Osteocyte (in vitro differentiated cells): ENCODE results near the gene ACVR2A. TPM values are rescaled to one million over a fixed set of nuclear protein-coding genes. Genes with fewer than 3 reads are reported as not detected.

ENCODE experiments used
- DNase-seq: peaks from one replicate; pipeline ENCODE4 v3.0.0; 2021; ENCODE audit warnings: mixed read lengths; ENCODE audit not compliant: unreplicated experiment; ENCODE audit errors: extremely low spot score
- H3K27ac Mint-ChIP-seq: one replicate; pipeline ENCODE4 v1.8.0; 2021; ENCODE audit warnings: mild to moderate bottlenecking, mixed read lengths; ENCODE audit not compliant: unreplicated experiment
- H3K27me3 Mint-ChIP-seq: one replicate; pipeline ENCODE4 v1.8.0; 2021; ENCODE audit warnings: mixed read lengths; ENCODE audit not compliant: unreplicated experiment
- H3K36me3 Mint-ChIP-seq: one replicate; pipeline ENCODE4 v1.8.0; 2021; ENCODE audit warnings: mixed read lengths; ENCODE audit not compliant: unreplicated experiment
- H3K4me1 Mint-ChIP-seq: one replicate; pipeline ENCODE4 v1.8.0; 2021; ENCODE audit warnings: mixed read lengths; ENCODE audit not compliant: unreplicated experiment
- H3K4me3 Mint-ChIP-seq: one replicate; pipeline ENCODE4 v1.8.0; 2021; ENCODE audit warnings: mild to moderate bottlenecking, moderate library complexity, mixed read lengths; ENCODE audit not compliant: unreplicated experiment
- H3K9me3 Mint-ChIP-seq: one replicate; pipeline ENCODE4 v1.8.0; 2021; ENCODE audit warnings: mixed read lengths; ENCODE audit not compliant: unreplicated experiment
- total RNA-seq: library from RNA; stranded (reverse); gene quantifications from 2 replicates; pipeline ENCODE4 v1.2.1, GENCODE V29; 2021
- TF ChIP-seq, protein P1 (sequence below): fragments of 200-600 bp; sonication (generic); IDR thresholded peaks from 2 replicates; pipeline ENCODE4 v1.5.0; 2021; ENCODE audit warnings: antibody characterized with exemption, mild to moderate bottlenecking, moderate library complexity

Gene ACVR2A
- total RNA-seq, 1 donor from 2014 or later: 12.5 TPM

DNA sequence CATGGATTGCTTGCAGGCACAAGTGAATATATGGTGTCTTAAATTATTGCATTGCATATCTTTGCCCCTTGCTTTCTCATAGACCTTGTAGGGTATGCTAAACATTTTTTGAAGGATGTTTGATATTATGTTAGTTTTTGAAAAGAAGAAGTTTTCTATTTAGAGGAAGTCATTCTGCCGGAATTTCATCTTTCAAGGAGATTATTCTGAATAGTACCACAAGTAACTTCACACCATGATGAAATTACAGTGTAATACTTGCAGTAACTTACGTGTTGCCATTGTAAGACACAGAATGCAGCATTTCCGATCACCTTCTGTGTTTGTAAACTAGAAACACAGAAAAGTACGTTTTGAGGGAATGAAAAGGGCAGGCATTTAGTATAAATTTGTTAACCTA is 71.9 kb downstream of the ACVR2A start:
- Mint-ChIP-seq H3K9me3 (no peaks in the 10 kb centered on the region), H3K4me3 (no peak overlapping the region), H3K4me1 (no peaks in the 10 kb centered on the region), H3K36me3 (peaks cover 16% of the 10 kb centered on the region), H3K27me3 (no peaks in the 10 kb centered on the region), H3K27ac (no peak overlapping the region)
- DNase-seq: no peak
- TF ChIP-seq, protein P1, sequence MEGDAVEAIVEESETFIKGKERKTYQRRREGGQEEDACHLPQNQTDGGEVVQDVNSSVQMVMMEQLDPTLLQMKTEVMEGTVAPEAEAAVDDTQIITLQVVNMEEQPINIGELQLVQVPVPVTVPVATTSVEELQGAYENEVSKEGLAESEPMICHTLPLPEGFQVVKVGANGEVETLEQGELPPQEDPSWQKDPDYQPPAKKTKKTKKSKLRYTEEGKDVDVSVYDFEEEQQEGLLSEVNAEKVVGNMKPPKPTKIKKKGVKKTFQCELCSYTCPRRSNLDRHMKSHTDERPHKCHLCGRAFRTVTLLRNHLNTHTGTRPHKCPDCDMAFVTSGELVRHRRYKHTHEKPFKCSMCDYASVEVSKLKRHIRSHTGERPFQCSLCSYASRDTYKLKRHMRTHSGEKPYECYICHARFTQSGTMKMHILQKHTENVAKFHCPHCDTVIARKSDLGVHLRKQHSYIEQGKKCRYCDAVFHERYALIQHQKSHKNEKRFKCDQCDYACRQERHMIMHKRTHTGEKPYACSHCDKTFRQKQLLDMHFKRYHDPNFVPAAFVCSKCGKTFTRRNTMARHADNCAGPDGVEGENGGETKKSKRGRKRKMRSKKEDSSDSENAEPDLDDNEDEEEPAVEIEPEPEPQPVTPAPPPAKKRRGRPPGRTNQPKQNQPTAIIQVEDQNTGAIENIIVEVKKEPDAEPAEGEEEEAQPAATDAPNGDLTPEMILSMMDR: no peak

DNA sequence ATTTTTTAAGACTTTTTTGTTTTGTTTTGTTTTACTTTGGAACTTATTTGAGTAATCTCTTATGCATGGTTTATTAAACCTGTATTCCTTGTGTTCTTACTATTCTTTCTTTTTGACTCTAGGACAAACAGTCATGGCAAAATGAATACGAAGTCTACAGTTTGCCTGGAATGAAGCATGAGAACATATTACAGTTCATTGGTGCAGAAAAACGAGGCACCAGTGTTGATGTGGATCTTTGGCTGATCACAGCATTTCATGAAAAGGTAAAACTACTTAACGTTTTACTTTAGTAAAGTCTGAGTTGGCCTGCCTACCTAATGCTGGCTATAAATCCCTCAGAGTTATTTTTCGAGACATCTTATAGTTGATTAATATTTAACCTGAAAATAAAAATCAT is 72.3 kb downstream of the ACVR2A start:
- Mint-ChIP-seq H3K9me3 (no peaks in the 10 kb centered on the region), H3K36me3 (peaks cover 16% of the 10 kb centered on the region), H3K4me1 (no peaks in the 10 kb centered on the region), H3K27ac (no peak overlapping the region), H3K4me3 (no peak overlapping the region), H3K27me3 (no peaks in the 10 kb centered on the region)
- TF ChIP-seq, protein P1: no peak
- no peak for DNase-seq

DNA sequence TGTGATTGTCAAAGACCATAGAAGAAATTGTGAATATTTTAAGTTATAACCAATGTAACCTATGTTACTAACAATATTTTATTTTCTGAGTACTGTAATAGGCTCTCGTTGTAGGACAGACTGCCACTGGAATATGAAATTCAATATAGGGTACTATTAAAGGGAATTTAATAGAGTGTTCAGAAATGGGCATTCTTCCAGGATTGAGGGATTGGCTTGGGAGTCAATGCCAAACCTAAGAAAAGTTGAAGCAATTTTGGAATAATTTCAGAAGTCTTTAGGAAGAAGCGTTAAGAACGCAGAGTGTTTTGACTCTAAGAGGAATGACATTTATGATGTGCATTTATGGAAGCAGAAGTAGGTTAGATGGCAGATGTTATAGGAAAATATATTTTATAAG is 79.0 kb downstream of the ACVR2A start:
- TF ChIP-seq, protein P1: no peak
- Mint-ChIP-seq H3K27ac (no peak overlapping the region), H3K4me1 (peaks cover 2% of the 10 kb centered on the region), H3K36me3 (peaks cover 23% of the 10 kb centered on the region), H3K27me3 (no peaks in the 10 kb centered on the region), H3K4me3 (no peak overlapping the region), H3K9me3 (no peaks in the 10 kb centered on the region)
- no peak for DNase-seq

DNA sequence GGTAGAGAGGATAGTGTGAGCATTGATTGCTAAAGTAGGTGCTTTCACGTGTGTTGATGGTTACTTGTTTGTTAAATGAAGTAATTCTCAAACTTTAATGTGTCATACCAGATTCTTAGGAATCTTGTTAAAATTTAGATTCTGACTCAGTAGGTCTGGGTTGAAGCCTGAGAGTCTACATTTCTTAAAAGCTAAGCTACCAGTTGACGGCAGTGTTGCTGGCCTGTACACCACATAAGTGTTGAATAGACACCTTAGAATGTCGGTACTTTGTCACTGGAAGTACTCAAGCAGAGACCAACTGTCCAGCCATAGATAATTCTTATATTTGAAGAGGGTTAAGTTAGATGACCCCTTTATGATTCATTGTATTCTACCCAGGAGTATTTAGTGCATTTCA is 79.8 kb downstream of the ACVR2A start:
- DNase-seq: no peak
- Mint-ChIP-seq H3K27me3 (no peaks in the 10 kb centered on the region), H3K27ac (no peak overlapping the region), H3K4me3 (no peak overlapping the region), H3K4me1 (peaks cover 2% of the 10 kb centered on the region), H3K36me3 (peaks cover 21% of the 10 kb centered on the region), H3K9me3 (no peaks in the 10 kb centered on the region)
- TF ChIP-seq, protein P1: no peak

- TF ChIP-seq, protein P1: no peak
- Mint-ChIP-seq H3K27me3 (no peaks in the 10 kb centered on the region), H3K27ac (no peak overlapping the region), H3K4me1 (peaks cover 2% of the 10 kb centered on the region), H3K9me3 (no peaks in the 10 kb centered on the region), H3K4me3 (no peak overlapping the region), H3K36me3 (peaks cover 22% of the 10 kb centered on the region)
- no peak for DNase-seq
Measured at GRCh38 chr2:147925886-147926285, 81.1 kb downstream of the ACVR2A start.
